ENCODE results near the gene PSAT1. TPM values are rescaled to one million over a fixed set of nuclear protein-coding genes. Genes with fewer than 3 reads are reported as not detected.

The PSAT1 gene
- total and polyA plus RNA-seq, 2 of the 4 experiments (the other 2 are of a cell fraction) = 77.2 to 88.4 TPM

DNA sequence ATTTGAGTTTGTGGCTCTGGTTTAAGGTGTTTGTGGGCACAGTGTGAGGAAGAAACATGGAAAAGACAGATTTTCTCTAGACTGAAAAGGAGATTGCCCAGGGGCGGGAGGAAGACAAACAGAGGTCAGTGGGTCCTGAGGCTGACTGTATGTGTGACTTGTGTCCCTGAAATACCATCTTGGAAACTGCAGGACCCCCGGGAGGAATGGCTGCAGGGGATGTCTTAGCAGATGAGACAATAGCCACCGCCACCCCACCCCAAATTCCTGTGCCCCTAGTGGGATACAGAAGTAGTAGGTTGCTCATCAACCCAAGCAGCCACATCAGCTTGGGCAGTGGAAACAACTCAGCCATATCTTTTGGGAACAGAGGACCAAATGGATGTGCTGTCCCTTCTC is 1.7 kb upstream of the PSAT1 start:
- no CpG with 5 or more reads among the region's 3 CpGs for WGBS, 2 experiments (ENCODE audit: extremely low coverage in 2 of 2, insufficient read length in 1 of 2)
- ChIA-PET POLR2A (ENCODE audit: unreplicated experiment) (no interaction called here), CTCF (no interaction called here)
- H2AFZ ChIP-seq (replicated peaks; ENCODE audit: low read length, poor library complexity) = peak overlapping the region; percentile 61
- no peaks in the 10 kb centered on the region for H3K36me3 ChIP-seq (ENCODE audit: control insufficient read depth, insufficient read depth, low read length)
- H4K5ac ChIP-seq (ENCODE audit: low read depth, low read length) = no peak overlapping the region
- peak overlapping the region; percentile 69 for H2BK120ac ChIP-seq (ENCODE audit: low read depth, low read length)
- intact Hi-C loops (cut with micrococcal nuclease) (no loop called here), in situ Hi-C loops (cut with MboI; ENCODE audit: low sequenced_read_pairs) (no loop called here), dilution Hi-C loops (cut with HindIII; ENCODE audit: low sequenced_read_pairs, unreplicated experiment) (no loop called here)
- no TSS peak for BruUV-seq (replicated peaks)
- H2AK9ac ChIP-seq (replicated peaks; ENCODE audit: low read depth, low read length, poor library complexity) = peak overlapping the region; percentile 56
- H2BK20ac ChIP-seq (ENCODE audit: low read depth, low read length) = peak overlapping the region; percentile 85; the same call in 1 of the 2 replicates
- H3K27ac ChIP-seq (ENCODE audit: insufficient read depth, low read length) = no peak overlapping the region; the same call in 1 of the 2 replicates
- H3K4me3 ChIP-seq (ENCODE audit: insufficient read depth, low read depth, low read length) = no peak overlapping the region
- DNase-seq = no peak
- H3K56ac ChIP-seq (ENCODE audit: extremely low read depth, insufficient read depth, low read length) = no peak overlapping the region
- no peaks in the 10 kb centered on the region for H3K9me3 ChIP-seq (ENCODE audit: control insufficient read depth, insufficient read depth, low read length)
- H3K9ac ChIP-seq (ENCODE audit: low read depth, low read length) = no peak overlapping the region
- peak overlapping the region; percentile 76; the same call in 1 of the 2 replicates for H2AK5ac ChIP-seq (ENCODE audit: low read depth, low read length)
- H3K4ac ChIP-seq (ENCODE audit: low read depth, low read length) = peak overlapping the region; percentile 45
- no peak for ATAC-seq (ENCODE audit: low read depth)
- H4K20me1 ChIP-seq (ENCODE audit: insufficient read depth, low read length) = peaks cover 22% of the 10 kb centered on the region; the same call in 1 of the 2 replicates
- peaks cover under 1% of the 10 kb centered on the region; the same call in 1 of the 2 replicates for H3K9me1 ChIP-seq (ENCODE audit: insufficient read depth, low read length)
- peaks cover 3% of the 10 kb centered on the region; the same call in 1 of the 2 replicates for H3K4me1 ChIP-seq (ENCODE audit: control insufficient read depth, insufficient read depth, low read length)
- H3K4me2 ChIP-seq (ENCODE audit: low read depth, low read length) = no peak overlapping the region
- peak overlapping the region; percentile 42; the same call in 1 of the 2 replicates for H4K91ac ChIP-seq (ENCODE audit: insufficient read depth, low read depth, low read length)
- H3K14ac ChIP-seq (replicated peaks; ENCODE audit: low read depth, low read length) = peak overlapping the region; percentile 38; the same call in 1 of the 2 replicates
- no peaks in the 10 kb centered on the region for H3K27me3 ChIP-seq (ENCODE audit: control insufficient read depth, insufficient read depth, low read length)
- H2BK5ac ChIP-seq (ENCODE audit: low read depth, low read length, poor library complexity, severe bottlenecking) = no peak overlapping the region
- H3K23ac ChIP-seq (ENCODE audit: low read depth, low read length) = peak overlapping the region; percentile 48; the same call in 1 of the 2 replicates
- H3K18ac ChIP-seq (ENCODE audit: low read depth, low read length) = no peak overlapping the region
- peaks cover 5 to 26% of the 10 kb centered on the region in 2 experiments; a peak in 3 of 4 replicates for H3K79me1 ChIP-seq (ENCODE audit: low read depth in 1 of 2, low read length in 2 of 2)
- H4K8ac ChIP-seq (ENCODE audit: low read depth in 2 of 2, low read length in 2 of 2) = peak overlapping the region; percentile 44 to 65; a peak in 2 of 4 replicates
- peak overlapping the region; percentile 63; the same call in 1 of the 3 replicates for H2BK15ac ChIP-seq (ENCODE audit: low read depth, low read length)
- no peak for TF ChIP-seq RAD21 (IDR thresholded peaks at IDR 0.05; ENCODE audit: low read length)
- no peak for TF ChIP-seq RCOR1 (IDR thresholded peaks at IDR 0.05; ENCODE audit: insufficient replicate concordance, low read length)
- no peak for TF ChIP-seq BHLHE40 (IDR thresholded peaks at IDR 0.05; ENCODE audit: low read depth, low read length)
- TF ChIP-seq POLR2A (IDR thresholded peaks at IDR 0.05; ENCODE audit: low read depth, low read length) = no peak
- no peak for TF ChIP-seq MAFK (IDR thresholded peaks at IDR 0.05; ENCODE audit: low read depth, low read length)
- TF ChIP-seq NFE2L2 (IDR thresholded peaks at IDR 0.05; ENCODE audit: low read depth, low read length) = no peak
- TF ChIP-seq CHD1 (IDR thresholded peaks at IDR 0.05; ENCODE audit: low read depth, low read length) = no peak
- TF ChIP-seq, protein P1, sequence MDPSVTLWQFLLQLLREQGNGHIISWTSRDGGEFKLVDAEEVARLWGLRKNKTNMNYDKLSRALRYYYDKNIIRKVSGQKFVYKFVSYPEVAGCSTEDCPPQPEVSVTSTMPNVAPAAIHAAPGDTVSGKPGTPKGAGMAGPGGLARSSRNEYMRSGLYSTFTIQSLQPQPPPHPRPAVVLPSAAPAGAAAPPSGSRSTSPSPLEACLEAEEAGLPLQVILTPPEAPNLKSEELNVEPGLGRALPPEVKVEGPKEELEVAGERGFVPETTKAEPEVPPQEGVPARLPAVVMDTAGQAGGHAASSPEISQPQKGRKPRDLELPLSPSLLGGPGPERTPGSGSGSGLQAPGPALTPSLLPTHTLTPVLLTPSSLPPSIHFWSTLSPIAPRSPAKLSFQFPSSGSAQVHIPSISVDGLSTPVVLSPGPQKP (IDR thresholded peaks at IDR 0.05; ENCODE audit: borderline replicate concordance, low read depth, low read length) = no peak
- TF ChIP-seq, protein P2, sequence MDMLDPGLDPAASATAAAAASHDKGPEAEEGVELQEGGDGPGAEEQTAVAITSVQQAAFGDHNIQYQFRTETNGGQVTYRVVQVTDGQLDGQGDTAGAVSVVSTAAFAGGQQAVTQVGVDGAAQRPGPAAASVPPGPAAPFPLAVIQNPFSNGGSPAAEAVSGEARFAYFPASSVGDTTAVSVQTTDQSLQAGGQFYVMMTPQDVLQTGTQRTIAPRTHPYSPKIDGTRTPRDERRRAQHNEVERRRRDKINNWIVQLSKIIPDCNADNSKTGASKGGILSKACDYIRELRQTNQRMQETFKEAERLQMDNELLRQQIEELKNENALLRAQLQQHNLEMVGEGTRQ (IDR thresholded peaks at IDR 0.05; ENCODE audit: low read depth, low read length) = no peak
- no peak for TF ChIP-seq RFX5 (IDR thresholded peaks at IDR 0.05; ENCODE audit: low read depth, low read length)
- no peak for TF ChIP-seq MAZ (IDR thresholded peaks at IDR 0.05; ENCODE audit: borderline replicate concordance, low read depth, low read length)
- no peak for TF ChIP-seq CTCF (conservative IDR thresholded peaks at IDR 0.05; ENCODE audit: low read depth, low read length)
- no peak for TF ChIP-seq SMC3 (IDR thresholded peaks at IDR 0.05; ENCODE audit: low read depth, low read length)
- TF ChIP-seq CEBPB (IDR thresholded peaks at IDR 0.05; ENCODE audit: low read depth, low read length) = no peak

Data from IMR-90 (cell line).